Tibial artery (tissue), 4 donors: ENCODE results near the gene MAST4.

ENCODE experiments used
- DNase-seq, 2 donors: peaks; one replicate each; pipeline ENCODE4 v3.0.0-alpha.2; 2019
- H3K27ac ChIP-seq, 2 donors: fragments of 200-600 bp; sonication (generic) in 1 of 2; 1 replicate in 1 of 2; 2 replicates in 1 of 2; pipeline ENCODE4 v1.5.1; 2018 to 2019; ENCODE audit warnings: mild to moderate bottlenecking in 1 of 2
- H3K27me3 ChIP-seq, 2 donors: fragments of 200-600 bp; sonication (generic) in 1 of 2; one replicate each; pipeline versions ENCODE4 v1.5.1 to v1.6.0; 2016 to 2019
- H3K36me3 ChIP-seq, 3 donors: fragments of 200-600 bp; sonication (generic) in 2 of 3; one replicate each; pipeline ENCODE4 v1.5.1; 2016 to 2019; ENCODE audit warnings: mild to moderate bottlenecking in 2 of 3
- H3K4me1 ChIP-seq, 4 donors: fragments of 200-600 bp; sonication (generic) in 2 of 4; 1 replicate in 3 of 4; 2 replicates in 1 of 4; pipeline ENCODE4 v1.5.1; 2016 to 2019
- H3K4me3 ChIP-seq, 2 donors: fragments of 200-600 bp; sonication (generic) in 1 of 2; 1 replicate in 1 of 2; 2 replicates in 1 of 2; pipeline ENCODE4 v1.5.1; 2018 to 2019; ENCODE audit warnings: mild to moderate bottlenecking in 2 of 2
- H3K9me3 ChIP-seq, 3 donors: fragments of 200-600 bp; sonication (generic) in 1 of 3; one replicate each; pipeline ENCODE4 v1.5.1; 2016 to 2019
- intact Hi-C: fragments of 100-400 bp; cut with DNase I; formaldehyde crosslinking; loops from one replicate; pipeline ENCODE4 v1.15.0; 2023; ENCODE audit warnings: low total_unique reads
- TF ChIP-seq, protein P1 (sequence below), 2 experiments: fragments of 200-600 bp in 1 of 2; fragments of 450-650 bp in 1 of 2; IDR thresholded peaks; one replicate each; pipeline ENCODE4 v1.5.1; 2017 to 2019; ENCODE audit warnings: antibody characterized with exemption in 2 of 2, mild to moderate bottlenecking in 1 of 2, moderate library complexity in 1 of 2

MAST4 gene

GRCh38 chr5:67035098-67035740, 439.0 kb downstream of the MAST4 start:
- TF ChIP-seq, protein P1, sequence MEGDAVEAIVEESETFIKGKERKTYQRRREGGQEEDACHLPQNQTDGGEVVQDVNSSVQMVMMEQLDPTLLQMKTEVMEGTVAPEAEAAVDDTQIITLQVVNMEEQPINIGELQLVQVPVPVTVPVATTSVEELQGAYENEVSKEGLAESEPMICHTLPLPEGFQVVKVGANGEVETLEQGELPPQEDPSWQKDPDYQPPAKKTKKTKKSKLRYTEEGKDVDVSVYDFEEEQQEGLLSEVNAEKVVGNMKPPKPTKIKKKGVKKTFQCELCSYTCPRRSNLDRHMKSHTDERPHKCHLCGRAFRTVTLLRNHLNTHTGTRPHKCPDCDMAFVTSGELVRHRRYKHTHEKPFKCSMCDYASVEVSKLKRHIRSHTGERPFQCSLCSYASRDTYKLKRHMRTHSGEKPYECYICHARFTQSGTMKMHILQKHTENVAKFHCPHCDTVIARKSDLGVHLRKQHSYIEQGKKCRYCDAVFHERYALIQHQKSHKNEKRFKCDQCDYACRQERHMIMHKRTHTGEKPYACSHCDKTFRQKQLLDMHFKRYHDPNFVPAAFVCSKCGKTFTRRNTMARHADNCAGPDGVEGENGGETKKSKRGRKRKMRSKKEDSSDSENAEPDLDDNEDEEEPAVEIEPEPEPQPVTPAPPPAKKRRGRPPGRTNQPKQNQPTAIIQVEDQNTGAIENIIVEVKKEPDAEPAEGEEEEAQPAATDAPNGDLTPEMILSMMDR (IDR thresholded peaks at IDR 0.05) = no peak
- DNase-seq = no peak
- Histone ChIP-seq H3K4me3 (no peak overlapping the region), H3K9me3 (no peaks in the 10 kb centered on the region), H3K36me3 (no peaks in the 10 kb centered on the region), H3K27me3 (no peaks in the 10 kb centered on the region), H3K27ac (no peak overlapping the region), H3K4me1 (peaks cover 0 to 77% (median 27%) of the 10 kb centered on the region in 4 donors)
- intact Hi-C loops = no loop called here

DNA sequence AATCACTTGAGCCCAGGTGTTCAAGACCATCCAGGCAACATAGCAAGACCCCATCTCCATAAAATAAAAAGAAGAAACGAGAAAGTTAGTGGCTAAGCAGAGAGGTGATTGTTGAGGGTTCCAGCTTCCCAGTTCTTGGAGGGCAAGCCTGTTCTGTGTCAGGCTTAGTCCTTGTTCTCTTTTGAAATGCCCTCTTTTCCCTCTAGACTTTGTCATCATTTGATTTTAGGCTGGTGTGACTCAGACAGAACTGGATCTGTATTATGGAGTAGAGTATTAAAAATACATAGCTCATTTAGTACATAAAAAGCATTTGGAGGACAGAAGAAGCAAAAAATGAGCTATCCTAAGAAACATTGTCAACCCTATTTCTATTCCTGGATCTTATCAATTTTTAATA, 441.0 kb downstream of the MAST4 start:
- peaks cover 0 to 60% (median 13%) of the 10 kb centered on the region in 4 donors for H3K4me1 ChIP-seq
- intact Hi-C loops = no loop called here
- no peaks in the 10 kb centered on the region for H3K9me3 ChIP-seq
- TF ChIP-seq, protein P1 (IDR thresholded peaks at IDR 0.05) = no peak
- no peak overlapping the region for H3K4me3 ChIP-seq
- no peaks in the 10 kb centered on the region for H3K27me3 ChIP-seq
- no peaks in the 10 kb centered on the region for H3K36me3 ChIP-seq
- no peak for DNase-seq
- no peak overlapping the region for H3K27ac ChIP-seq

DNA sequence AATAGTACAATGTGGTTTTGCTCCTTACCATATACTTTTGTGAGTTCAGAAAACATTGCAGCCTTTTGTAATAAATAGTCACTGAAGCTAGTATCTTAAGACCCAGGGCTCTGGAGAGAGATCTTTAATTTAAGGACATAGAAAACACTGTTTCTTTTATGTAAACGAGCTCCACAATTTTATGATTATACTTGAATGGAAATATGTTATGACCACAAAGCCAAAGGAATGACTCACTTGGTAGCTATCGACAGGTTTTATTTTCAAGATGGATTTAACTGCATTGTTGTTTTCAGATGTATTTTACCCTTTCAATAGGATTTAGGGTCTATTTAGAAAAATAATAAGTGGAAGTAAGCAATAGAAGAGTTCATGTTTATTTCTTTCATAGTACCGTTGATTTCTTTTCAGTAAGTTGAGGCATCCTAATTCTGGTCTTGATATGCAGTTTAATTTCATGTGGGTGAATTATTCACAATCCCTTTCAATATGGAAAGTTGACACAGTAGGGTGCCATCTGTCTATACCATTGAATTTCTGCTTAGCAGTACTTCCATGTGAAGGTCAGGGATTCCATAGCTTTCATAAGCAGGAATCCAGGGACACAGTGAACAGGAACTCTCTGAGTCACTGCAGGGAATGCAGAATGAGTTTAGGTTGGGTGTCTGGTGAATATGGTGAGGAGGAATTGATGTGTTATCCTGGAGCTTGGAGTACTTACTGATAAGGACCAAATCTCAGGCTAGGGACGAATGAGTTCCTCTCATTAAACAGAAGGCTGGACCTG, 442.8 kb downstream of the MAST4 start:
- H3K4me1 ChIP-seq = peaks cover 0 to 47% (median 5%) of the 10 kb centered on the region in 4 donors
- no peak overlapping the region for H3K27ac ChIP-seq
- no peak overlapping the region for H3K4me3 ChIP-seq
- DNase-seq = no peak
- no peaks in the 10 kb centered on the region for H3K27me3 ChIP-seq
- H3K36me3 ChIP-seq = no peaks in the 10 kb centered on the region
- no peaks in the 10 kb centered on the region for H3K9me3 ChIP-seq
- TF ChIP-seq, protein P1 (IDR thresholded peaks at IDR 0.05) = no peak
- intact Hi-C loops = no loop called here

DNA sequence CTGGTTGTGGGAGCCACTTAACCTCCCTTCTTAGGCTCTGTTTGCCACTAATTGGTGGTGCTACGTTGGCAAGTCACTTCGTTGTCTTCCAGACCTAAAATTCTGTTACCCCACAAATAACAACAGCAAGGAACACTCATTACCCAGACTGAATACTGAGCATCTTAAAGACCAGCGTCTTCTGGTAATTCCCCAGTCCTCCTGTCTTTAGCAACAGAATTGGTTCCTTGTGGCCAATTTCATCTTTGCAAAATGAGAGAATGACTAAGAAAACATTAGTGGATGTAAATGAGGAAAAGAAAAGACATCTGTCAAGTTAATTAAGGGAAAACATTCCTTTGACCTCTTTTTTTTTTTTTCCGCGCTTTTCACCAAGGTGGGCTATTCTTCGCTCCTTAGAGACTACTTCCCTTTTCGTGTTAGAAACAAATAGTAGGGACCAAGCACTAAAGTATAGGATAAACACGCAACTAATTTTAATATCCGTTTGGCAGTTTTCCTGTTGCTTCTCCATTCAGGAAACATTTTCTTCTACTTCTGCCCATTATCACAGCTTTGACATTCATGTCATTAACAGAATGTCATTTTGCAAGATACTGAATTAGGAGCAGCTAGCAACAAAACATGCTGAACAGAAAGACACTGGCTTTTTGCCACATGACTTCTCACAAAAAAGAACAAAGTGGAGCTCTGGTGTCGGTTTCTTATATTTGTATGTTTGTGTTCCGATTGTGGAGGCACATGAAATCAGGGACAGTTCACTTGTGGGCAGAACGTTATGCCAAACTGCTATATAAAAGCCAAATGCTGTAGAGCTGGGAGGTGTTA, 446.2 kb downstream of the MAST4 start:
- H3K27ac ChIP-seq = no peak overlapping the region
- H3K4me3 ChIP-seq = no peak overlapping the region
- TF ChIP-seq, protein P1 (IDR thresholded peaks at IDR 0.05) = no peak
- intact Hi-C loops = no loop called here
- H3K36me3 ChIP-seq = no peaks in the 10 kb centered on the region
- H3K4me1 ChIP-seq = peaks cover 0 to 43% (median 6%) of the 10 kb centered on the region in 4 donors
- DNase-seq = no peak
- no peaks in the 10 kb centered on the region for H3K27me3 ChIP-seq
- no peaks in the 10 kb centered on the region for H3K9me3 ChIP-seq

DNA sequence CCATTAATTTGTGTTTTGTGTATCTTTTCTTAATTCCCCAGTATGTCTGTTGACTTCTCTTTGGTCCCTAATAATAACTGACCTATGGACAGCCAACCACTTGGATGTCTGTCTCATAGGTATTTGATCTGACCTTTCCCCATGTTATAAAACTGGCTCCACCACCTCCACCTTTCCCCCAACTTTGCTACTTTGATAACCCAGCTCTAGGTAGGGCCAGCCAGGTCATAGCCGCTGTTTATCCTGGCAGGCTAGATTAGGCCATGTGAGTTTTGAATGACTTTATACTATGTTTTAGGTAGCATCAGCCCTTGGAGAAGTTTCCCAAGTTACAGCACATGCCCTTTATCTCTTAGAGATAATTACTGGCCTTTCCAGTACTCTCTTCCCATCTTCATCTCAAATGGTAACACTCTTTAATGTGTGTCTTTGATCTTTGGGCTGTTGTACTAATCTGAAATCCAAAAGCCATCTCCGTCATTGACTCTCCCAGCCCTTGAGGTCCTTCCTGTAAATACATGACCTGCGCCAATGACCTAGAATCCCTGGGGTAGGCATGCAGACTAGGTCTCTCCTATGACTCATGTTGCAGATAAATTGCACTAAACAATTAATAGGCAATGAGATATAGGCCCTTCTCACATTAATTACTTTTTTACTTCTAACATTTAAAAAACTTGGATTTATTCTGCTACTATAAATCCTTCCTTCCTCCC, 447.8 kb downstream of the MAST4 start:
- no peaks in the 10 kb centered on the region for H3K27me3 ChIP-seq
- intact Hi-C loops = no loop called here
- H3K9me3 ChIP-seq = no peaks in the 10 kb centered on the region
- no peak overlapping the region for H3K4me3 ChIP-seq
- TF ChIP-seq, protein P1 (IDR thresholded peaks at IDR 0.05) = no peak
- no peaks in the 10 kb centered on the region for H3K36me3 ChIP-seq
- H3K4me1 ChIP-seq = peaks cover 0 to 38% (median 5%) of the 10 kb centered on the region in 4 donors
- no peak for DNase-seq
- H3K27ac ChIP-seq = no peak overlapping the region
